A673 (cell line): ENCODE measurements around the gene MED22.

ENCODE experiments used
- EZH2 ChIP-seq: fragments of 200-600 bp; sonication (generic); IDR thresholded peaks from 2 replicates; pipeline ENCODE4 v1.6.1; 2017; ENCODE audit warnings: borderline replicate concordance, low read depth, mild to moderate bottlenecking, mixed read lengths, antibody characterized with exemption, low read length; ENCODE audit not compliant: poor library complexity, severe bottlenecking
- TF ChIP-seq, protein P1 (sequence below): fragments of 300-800, 200-600 bp; sonication (generic); conservative IDR thresholded peaks from 2 replicates; pipeline ENCODE4 v1.5.1; 2017; ENCODE audit warnings: low read depth, mild to moderate bottlenecking, antibody characterized with exemption, low read length, moderate library complexity, mixed read lengths

- TF ChIP-seq, protein P1, sequence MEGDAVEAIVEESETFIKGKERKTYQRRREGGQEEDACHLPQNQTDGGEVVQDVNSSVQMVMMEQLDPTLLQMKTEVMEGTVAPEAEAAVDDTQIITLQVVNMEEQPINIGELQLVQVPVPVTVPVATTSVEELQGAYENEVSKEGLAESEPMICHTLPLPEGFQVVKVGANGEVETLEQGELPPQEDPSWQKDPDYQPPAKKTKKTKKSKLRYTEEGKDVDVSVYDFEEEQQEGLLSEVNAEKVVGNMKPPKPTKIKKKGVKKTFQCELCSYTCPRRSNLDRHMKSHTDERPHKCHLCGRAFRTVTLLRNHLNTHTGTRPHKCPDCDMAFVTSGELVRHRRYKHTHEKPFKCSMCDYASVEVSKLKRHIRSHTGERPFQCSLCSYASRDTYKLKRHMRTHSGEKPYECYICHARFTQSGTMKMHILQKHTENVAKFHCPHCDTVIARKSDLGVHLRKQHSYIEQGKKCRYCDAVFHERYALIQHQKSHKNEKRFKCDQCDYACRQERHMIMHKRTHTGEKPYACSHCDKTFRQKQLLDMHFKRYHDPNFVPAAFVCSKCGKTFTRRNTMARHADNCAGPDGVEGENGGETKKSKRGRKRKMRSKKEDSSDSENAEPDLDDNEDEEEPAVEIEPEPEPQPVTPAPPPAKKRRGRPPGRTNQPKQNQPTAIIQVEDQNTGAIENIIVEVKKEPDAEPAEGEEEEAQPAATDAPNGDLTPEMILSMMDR = no peak
- no peak for TF ChIP-seq EZH2
Observed at GRCh38 chr9:133389562-133389961, 41.6 kb upstream of the MED22 start.
